OCI-LY1 (cell line): ENCODE data around the gene DESI2.

Experiments
- H2AFZ ChIP-seq: fragments of 200-600 bp; sonication (generic), shearing (Covaris generic); 2 replicates; pipeline ENCODE4 v1.6.0; 2014; ENCODE audit warnings: antibody characterized with exemption, mild to moderate bottlenecking, low read length
- H3F3A ChIP-seq: fragments of 200-600 bp; sonication (generic), shearing (Covaris generic); 2 replicates; pipeline ENCODE4 v1.6.0; 2014; ENCODE audit warnings: mild to moderate bottlenecking, antibody characterized with exemption, low read length, moderate library complexity; ENCODE audit not compliant: insufficient read depth
- H3K27ac ChIP-seq: fragments of 200-600 bp; sonication (generic); 2 replicates; pipeline ENCODE4 v1.5.1; 2014; ENCODE audit warnings: low read length, mixed run types, mild to moderate bottlenecking, low read depth; ENCODE audit not compliant: poor library complexity, severe bottlenecking
- H3K27me3 ChIP-seq: fragments of 200-600 bp; sonication (generic); 2 replicates; pipeline ENCODE4 v1.6.0; 2014; ENCODE audit warnings: antibody characterized with exemption, mild to moderate bottlenecking, low read length, moderate library complexity; ENCODE audit not compliant: insufficient read depth
- H3K36me3 ChIP-seq: fragments of 200-600 bp; sonication (generic); 2 replicates; pipeline ENCODE4 v1.6.1; 2014; ENCODE audit warnings: mild to moderate bottlenecking, antibody characterized with exemption, low read length, moderate library complexity, mixed read lengths; ENCODE audit not compliant: insufficient read depth
- H3K4me1 ChIP-seq: fragments of 200-600 bp; sonication (generic); 2 replicates; pipeline ENCODE4 v1.5.1; 2014; ENCODE audit warnings: mild to moderate bottlenecking, low read length, moderate library complexity; ENCODE audit not compliant: insufficient read depth, severe bottlenecking
- H3K4me2 ChIP-seq: fragments of 200-600 bp; sonication (generic), shearing (Covaris generic); 2 replicates; pipeline ENCODE4 v1.6.1; 2014; ENCODE audit warnings: low read length
- H3K4me3 ChIP-seq: fragments of 200-600 bp; sonication (generic); 2 replicates; pipeline ENCODE4 v1.5.1; 2014; ENCODE audit warnings: low read length, low read depth, mild to moderate bottlenecking, mixed read lengths; ENCODE audit not compliant: poor library complexity, severe bottlenecking
- H3K79me2 ChIP-seq: fragments of 200-600 bp; shearing (Covaris generic); 2 replicates; pipeline ENCODE4 v1.6.1; 2016; ENCODE audit warnings: mixed run types, low read length, mixed read lengths; ENCODE audit not compliant: insufficient read depth
- H3K9ac ChIP-seq: fragments of 200-600 bp; sonication (generic), shearing (Covaris generic); 2 replicates; pipeline ENCODE4 v1.6.1; 2014; ENCODE audit warnings: mild to moderate bottlenecking, low read length, mixed read lengths
- H3K9me2 ChIP-seq: fragments of 200-600 bp; sonication (generic), shearing (Covaris generic); 2 replicates; pipeline ENCODE4 v1.6.1; 2014; ENCODE audit warnings: low read depth, mild to moderate bottlenecking, low read length, mixed read lengths
- H3K9me3 ChIP-seq: fragments of 200-600 bp; shearing (Covaris generic); 2 replicates; pipeline ENCODE4 v1.6.1; 2014; ENCODE audit warnings: low read length, mixed read lengths
- H4K20me1 ChIP-seq: fragments of 200-600 bp; sonication (generic), shearing (Covaris generic); 2 replicates; pipeline ENCODE4 v1.6.0; 2016; ENCODE audit warnings: mild to moderate bottlenecking, low read length; ENCODE audit not compliant: insufficient read depth
- CTCF ChIP-seq: fragments of 200-600 bp; sonication (generic), shearing (Covaris generic); IDR thresholded peaks from 2 replicates; pipeline ENCODE4 v1.5.1; 2017; ENCODE audit warnings: mild to moderate bottlenecking, antibody characterized with exemption, low read length, moderate library complexity, mixed read lengths
- EZH2 ChIP-seq: fragments of 200-600 bp; sonication (generic), shearing (Covaris generic); IDR thresholded peaks from 2 replicates; pipeline ENCODE4 v1.8.0; 2017; ENCODE audit warnings: borderline replicate concordance, mixed run types, mild to moderate bottlenecking, antibody characterized with exemption, low read length, moderate library complexity, mixed read lengths

Gene DESI2

GRCh38 chr1:244741692-244742091 lies 88.8 kb downstream of the DESI2 start:
- H3K79me2 ChIP-seq: no peaks in the 10 kb centered on the region
- no peak overlapping the region for H2AFZ ChIP-seq
- H3K27me3 ChIP-seq: no peaks in the 10 kb centered on the region
- no peak overlapping the region for H3K9ac ChIP-seq
- peaks cover 12% of the 10 kb centered on the region for H3K4me1 ChIP-seq
- H3K4me3 ChIP-seq: no peak overlapping the region
- H3F3A ChIP-seq: 0 out of 2 replicates have a peak, but pooled peaks cover 3% of the 10 kb centered on the region
- no peak overlapping the region for H3K27ac ChIP-seq
- no peaks in the 10 kb centered on the region for H3K9me2 ChIP-seq
- H3K9me3 ChIP-seq: peaks cover 4% of the 10 kb centered on the region; the same call in 1 of the 2 replicates
- H4K20me1 ChIP-seq: no peaks in the 10 kb centered on the region
- no peak overlapping the region for H3K4me2 ChIP-seq
- no peaks in the 10 kb centered on the region for H3K36me3 ChIP-seq
- no peak for TF ChIP-seq EZH2

- no peaks in the 10 kb centered on the region for H3F3A ChIP-seq
Observed at GRCh38 chr1:244749230-244750016, 96.5 kb downstream of the DESI2 start.

GRCh38 chr1:244751271-244751895 lies 98.5 kb downstream of the DESI2 start:
- no peaks in the 10 kb centered on the region for H3K27me3 ChIP-seq
- H3K36me3 ChIP-seq: no peaks in the 10 kb centered on the region
- no peaks in the 10 kb centered on the region for H3K9me2 ChIP-seq
- H3K9me3 ChIP-seq: no peaks in the 10 kb centered on the region
- no peak overlapping the region for H3K27ac ChIP-seq
- no peak overlapping the region for H3K4me2 ChIP-seq
- H4K20me1 ChIP-seq: no peaks in the 10 kb centered on the region
- H3K79me2 ChIP-seq: no peaks in the 10 kb centered on the region
- H3K4me1 ChIP-seq: no peaks in the 10 kb centered on the region
- no peak overlapping the region for H3K9ac ChIP-seq
- no peaks in the 10 kb centered on the region for H3F3A ChIP-seq
- H2AFZ ChIP-seq: no peak overlapping the region
- no peak for TF ChIP-seq EZH2
- TF ChIP-seq CTCF: no peak
- no peak overlapping the region for H3K4me3 ChIP-seq

More at GRCh38 chr1:244749230-244750016, 96.5 kb downstream of the DESI2 start:
- Histone ChIP-seq H3K4me1 (peaks cover 12% of the 10 kb centered on the region), H3K4me2 (no peak overlapping the region), H3K9me3 (no peaks in the 10 kb centered on the region), H3K9me2 (no peaks in the 10 kb centered on the region), H3K27ac (no peak overlapping the region), H3K4me3 (no peak overlapping the region), H3K79me2 (no peaks in the 10 kb centered on the region), H2AFZ (no peak overlapping the region), H4K20me1 (no peaks in the 10 kb centered on the region), H3K9ac (no peak overlapping the region), H3K36me3 (no peaks in the 10 kb centered on the region), H3K27me3 (no peaks in the 10 kb centered on the region)
- TF ChIP-seq EZH2 (no peak), CTCF (no peak)
